RWPE2 (cell line): ENCODE measurements around the gene LAMC1.

Source experiments
- ATAC-seq: fragments of 200-7000 bp; cut with Tn5 transposase; 3 replicates; pipeline ENCODE4 v1.9.1; 2021; ENCODE audit warnings: low read depth
- DNase-seq: peaks from one replicate; pipeline ENCODE4 v3.0.0-alpha.2; 2020; ENCODE audit warnings: low spot score
- H3K27ac ChIP-seq: fragments of 450-650 bp; 2 replicates; pipeline ENCODE4 v1.5.1; 2017; ENCODE audit warnings: mild to moderate bottlenecking; ENCODE audit not compliant: poor library complexity, severe bottlenecking
- H3K27me3 ChIP-seq: fragments of 250-450 bp; sonication (Bioruptor Pico); 2 replicates; pipeline ENCODE4 v1.5.1; 2021; ENCODE audit warnings: mild to moderate bottlenecking, moderate library complexity; ENCODE audit not compliant: insufficient read depth, poor library complexity, severe bottlenecking
- H3K36me3 ChIP-seq: fragments of 250-450 bp; sonication (Bioruptor Pico); 2 replicates; pipeline ENCODE4 v1.5.1; 2020; ENCODE audit warnings: low read depth, mild to moderate bottlenecking, moderate library complexity
- H3K4me1 ChIP-seq: fragments of 250-450 bp; sonication (Bioruptor Pico); 2 replicates; pipeline ENCODE4 v1.5.1; 2021; ENCODE audit warnings: mild to moderate bottlenecking, moderate library complexity; ENCODE audit not compliant: insufficient read depth, poor library complexity, severe bottlenecking
- H3K4me3 ChIP-seq: fragments of 250-450 bp; sonication (Bioruptor Pico); 2 replicates; pipeline ENCODE4 v1.5.1; 2021; ENCODE audit warnings: mild to moderate bottlenecking, moderate library complexity; ENCODE audit not compliant: severe bottlenecking
- H3K9me3 ChIP-seq: fragments of 250-450 bp; sonication (Bioruptor Pico); 2 replicates; pipeline ENCODE4 v1.5.1; 2021; ENCODE audit warnings: mild to moderate bottlenecking, moderate library complexity; ENCODE audit not compliant: severe bottlenecking
- CTCF ChIP-seq: fragments of 450-650 bp; IDR thresholded peaks from one replicate; pipeline ENCODE4 v1.5.1; 2017; ENCODE audit warnings: mild to moderate bottlenecking, moderate library complexity; ENCODE audit not compliant: poor library complexity, severe bottlenecking

The LAMC1 gene

GRCh38 chr1:183074215-183074614 is 51.0 kb downstream of the LAMC1 start:
- DNase-seq (no peak), ATAC-seq (no peak)
- no peak overlapping the region for H3K27ac ChIP-seq
- no peak overlapping the region for H3K4me3 ChIP-seq
- no peaks in the 10 kb centered on the region for H3K27me3 ChIP-seq
- H3K4me1 ChIP-seq: peaks cover 35% of the 10 kb centered on the region
- H3K36me3 ChIP-seq: peaks cover 5% of the 10 kb centered on the region; the same call in 1 of the 2 replicates
- TF ChIP-seq CTCF: no peak
- H3K9me3 ChIP-seq: no peaks in the 10 kb centered on the region

- DNase-seq (no peak), ATAC-seq (no peak)
- H3K27ac ChIP-seq: peak overlapping the region; percentile 4
- no peak for TF ChIP-seq CTCF
- no peak overlapping the region for H3K4me3 ChIP-seq
- no peaks in the 10 kb centered on the region for H3K27me3 ChIP-seq
- H3K36me3 ChIP-seq: peaks cover 5% of the 10 kb centered on the region; the same call in 1 of the 2 replicates
- no peaks in the 10 kb centered on the region for H3K9me3 ChIP-seq
- H3K4me1 ChIP-seq: peaks cover 32% of the 10 kb centered on the region
Measured at GRCh38 chr1:183075861-183076260, 52.6 kb downstream of the LAMC1 start.

- no peak for TF ChIP-seq CTCF
- Histone ChIP-seq H3K36me3 (no peaks in the 10 kb centered on the region), H3K9me3 (no peaks in the 10 kb centered on the region), H3K4me1 (peaks cover 23% of the 10 kb centered on the region), H3K27me3 (no peaks in the 10 kb centered on the region), H3K27ac (no peak overlapping the region), H3K4me3 (no peak overlapping the region)
- ATAC-seq (peak; percentile 54), DNase-seq (no peak)
Measured at GRCh38 chr1:183077097-183077496, 53.9 kb downstream of the LAMC1 start.

GRCh38 chr1:183079712-183080388 is 56.6 kb downstream of the LAMC1 start:
- no peaks in the 10 kb centered on the region for H3K9me3 ChIP-seq
- no peaks in the 10 kb centered on the region for H3K27me3 ChIP-seq
- peaks cover 21% of the 10 kb centered on the region for H3K4me1 ChIP-seq
- no peak overlapping the region for H3K4me3 ChIP-seq
- peak overlapping the region; percentile 19 for H3K27ac ChIP-seq
- ATAC-seq (peak; percentile 52; the same call in 2 of the 3 replicates), DNase-seq (no peak)
- H3K36me3 ChIP-seq: no peaks in the 10 kb centered on the region
- TF ChIP-seq CTCF: no peak

GRCh38 chr1:183080406-183080805 is 57.2 kb downstream of the LAMC1 start:
- Histone ChIP-seq H3K36me3 (no peaks in the 10 kb centered on the region), H3K27ac (peak overlapping the region; percentile 19), H3K27me3 (no peaks in the 10 kb centered on the region), H3K4me1 (peaks cover 21% of the 10 kb centered on the region), H3K4me3 (no peak overlapping the region), H3K9me3 (no peaks in the 10 kb centered on the region)
- TF ChIP-seq CTCF: no peak
- DNase-seq (no peak), ATAC-seq (peak; percentile 53; the same call in 2 of the 3 replicates)
